ENCODE measurements around the gene STX11.

STX11 gene

GRCh38 chr6:144214622-144215401 lies 64.5 kb downstream of the STX11 start:
- no peak for DNase-seq (ENCODE audit: low read depth, low spot score)

DNA sequence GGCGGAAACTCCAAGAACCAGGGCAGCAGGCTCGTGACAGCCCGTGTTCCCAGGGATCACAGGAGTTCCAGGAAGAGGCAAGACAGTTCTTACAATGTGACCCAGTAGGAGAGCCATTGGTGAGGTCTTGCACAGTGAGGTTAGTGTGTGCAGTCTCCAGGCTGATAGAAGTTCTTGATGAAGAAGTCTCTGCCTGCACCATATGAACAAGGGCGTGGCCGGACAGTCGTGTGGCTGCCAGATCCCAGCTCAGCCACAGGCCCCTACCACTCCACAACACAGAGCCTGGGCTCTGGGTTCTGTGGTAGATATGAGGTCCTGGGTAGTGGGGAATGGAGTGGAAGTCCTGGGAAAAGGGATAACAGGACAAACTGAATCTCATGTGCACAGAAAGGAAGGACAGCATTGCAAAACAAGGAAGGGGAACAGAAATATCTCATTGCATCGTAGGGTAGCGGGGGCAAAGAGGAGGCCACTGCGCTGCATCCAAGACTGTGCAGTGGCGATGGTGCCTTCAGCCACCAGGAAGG lies 65.2 kb downstream of the STX11 start:
- no peak for DNase-seq (ENCODE audit: low read depth, low spot score)

DNA sequence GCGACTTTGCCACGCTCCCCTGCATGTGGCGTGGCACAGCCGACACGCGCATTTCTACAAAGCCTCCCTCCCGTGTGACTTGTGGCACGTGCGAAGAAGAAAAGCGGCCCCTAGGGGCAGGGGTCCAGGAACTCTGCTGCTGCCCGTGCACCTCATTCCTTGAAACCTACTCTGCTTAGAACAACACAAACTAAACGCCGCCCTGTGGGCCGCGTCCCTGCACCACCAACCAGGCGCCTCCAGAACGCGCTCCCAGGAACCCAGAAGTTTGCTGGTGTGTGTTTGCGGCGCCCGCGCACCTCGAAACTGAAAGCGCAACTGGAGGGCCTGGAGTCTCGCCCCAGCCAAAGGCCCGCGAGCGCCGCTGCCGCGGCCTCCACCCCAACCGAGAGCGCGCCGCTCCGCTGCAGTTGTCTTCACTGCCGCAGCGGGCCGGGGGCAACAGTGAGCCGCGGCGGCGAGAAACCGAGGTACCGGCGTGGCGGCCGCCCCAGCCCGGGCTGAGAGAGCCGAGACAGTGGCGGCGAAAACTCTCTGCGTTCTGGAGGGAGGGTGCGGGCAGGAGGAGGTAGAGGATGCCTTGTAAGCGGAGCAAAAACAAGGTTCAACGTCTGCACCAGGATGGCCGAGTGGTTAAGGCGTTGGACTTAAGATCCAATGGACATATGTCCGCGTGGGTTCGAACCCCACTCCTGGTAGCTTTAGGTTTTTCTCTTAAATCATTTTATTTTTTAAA lies 65.8 kb downstream of the STX11 start:
- peak; percentile 72 for DNase-seq (ENCODE audit: low read depth, low spot score)

GRCh38 chr6:144216668-144217218 lies 66.4 kb downstream of the STX11 start:
- peak; percentile 26 for DNase-seq (ENCODE audit: low read depth, low spot score)

GRCh38 chr6:144217264-144217663 lies 66.9 kb downstream of the STX11 start:
- DNase-seq (ENCODE audit: low read depth, low spot score), result no peak

DNA sequence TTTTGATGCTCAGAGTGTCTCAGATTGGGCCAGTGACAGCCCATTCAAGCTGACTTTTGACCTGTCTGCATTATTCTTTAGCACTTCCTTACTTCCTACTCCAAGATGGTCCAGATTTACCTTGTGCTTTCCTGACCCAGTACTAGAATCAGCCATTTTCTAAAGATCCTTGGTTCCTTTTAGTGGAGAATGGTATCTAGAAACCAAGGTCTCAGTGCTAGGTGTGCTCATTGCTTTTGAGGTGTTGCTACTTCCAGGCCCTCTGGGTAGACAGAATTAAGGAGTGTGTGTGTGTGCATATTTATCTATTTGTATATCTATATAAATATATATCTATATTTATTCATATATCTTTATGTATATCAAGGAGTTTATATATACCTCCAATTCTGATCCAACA lies 67.5 kb downstream of the STX11 start:
- DNase-seq (ENCODE audit: low read depth, low spot score), result no peak

DNA sequence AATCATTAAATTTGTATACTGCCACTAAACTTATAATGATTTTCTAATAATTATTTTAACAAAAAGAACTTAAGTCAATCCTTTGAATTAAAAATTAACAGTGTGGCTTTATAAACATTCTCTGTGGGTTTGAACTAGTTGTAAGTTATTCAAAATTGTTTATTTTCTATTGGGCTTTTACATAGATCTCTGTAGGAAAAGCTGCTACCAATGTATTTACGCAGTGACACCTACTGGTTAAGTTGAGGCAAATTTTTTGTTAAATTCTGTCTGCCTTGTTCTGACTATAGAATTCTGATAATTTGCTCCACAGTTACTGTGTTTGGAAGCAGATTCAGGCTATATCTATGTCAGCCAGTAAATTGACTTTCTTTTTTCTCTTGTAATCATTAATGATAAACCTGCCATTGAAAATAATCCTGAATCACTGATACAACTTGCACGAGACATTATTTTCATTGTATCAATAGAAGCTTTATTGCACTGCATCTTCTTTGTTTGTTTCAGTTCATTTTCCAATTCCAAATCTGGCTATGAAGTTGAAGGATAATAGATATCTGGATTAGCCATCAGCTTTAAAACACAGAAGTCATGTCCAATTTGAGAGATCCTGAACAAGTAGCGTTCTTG lies 68.9 kb downstream of the STX11 start:
- no peak for DNase-seq (ENCODE audit: low read depth, low spot score)

- no peak for DNase-seq (ENCODE audit: low read depth, low spot score)
Observed at GRCh38 chr6:144220031-144220790, 69.9 kb downstream of the STX11 start.

- no peak for DNase-seq (ENCODE audit: low read depth, low spot score)
Observed at GRCh38 chr6:144223686-144224085, 73.4 kb downstream of the STX11 start.

DNA sequence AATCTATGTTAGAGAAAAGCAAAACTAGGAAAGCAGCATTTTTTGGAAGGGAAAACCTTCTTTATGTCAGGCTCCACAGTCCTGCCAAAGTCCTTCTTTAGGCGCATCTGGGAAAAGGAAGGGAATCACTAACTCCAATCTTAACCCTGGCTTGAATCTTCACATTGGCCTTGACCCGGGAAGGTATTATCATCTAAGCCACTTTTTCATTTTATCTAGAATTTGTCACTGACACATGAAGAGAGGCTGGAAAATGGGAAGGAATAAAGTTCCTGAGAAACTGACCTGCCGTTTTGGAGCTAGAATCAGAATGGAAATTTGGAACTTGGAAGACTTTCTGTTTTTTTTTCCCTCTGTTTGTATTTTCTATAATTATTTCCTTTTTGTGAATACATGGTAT lies 81.4 kb downstream of the STX11 start:
- DNase-seq (ENCODE audit: low read depth, low spot score), result no peak

DNA sequence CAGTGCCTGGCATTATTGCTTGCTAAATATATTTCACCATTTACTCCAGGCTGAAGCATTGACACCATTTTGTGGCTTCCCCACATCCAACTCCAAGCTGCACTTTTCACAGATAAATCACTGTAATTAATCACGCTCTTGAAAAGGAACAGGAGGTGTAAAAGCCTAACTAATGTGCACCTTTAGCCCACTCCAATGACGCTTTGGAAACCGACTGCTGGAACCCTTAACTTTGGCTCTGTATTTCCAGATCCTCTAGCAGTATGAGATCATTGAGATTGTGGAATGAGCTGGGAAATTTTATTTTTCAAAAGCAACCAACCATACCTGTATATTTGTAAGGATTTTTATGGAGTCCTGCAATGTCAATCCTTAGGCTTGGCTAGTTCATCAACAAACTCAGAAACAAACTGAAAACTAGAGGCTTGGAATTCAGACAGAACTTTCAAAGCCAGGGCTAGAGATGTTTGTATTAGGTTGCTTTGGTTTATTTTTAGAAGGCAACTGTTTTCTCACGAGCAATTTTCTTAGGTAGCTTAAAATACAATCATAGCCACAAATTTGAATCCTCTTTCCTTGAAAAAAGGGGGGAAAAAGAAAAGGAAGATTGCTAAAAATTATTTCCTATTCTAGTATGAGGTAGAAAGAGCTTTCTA lies 82.0 kb downstream of the STX11 start:
- DNase-seq (ENCODE audit: low read depth, low spot score), result no peak

GRCh38 chr6:144232832-144233230 lies 82.5 kb downstream of the STX11 start:
- DNase-seq (ENCODE audit: low read depth, low spot score), result no peak

GRCh38 chr6:144234399-144234798 lies 84.1 kb downstream of the STX11 start:
- no peak for DNase-seq (ENCODE audit: low read depth, low spot score)

- no peak for DNase-seq (ENCODE audit: low read depth, low spot score)
Observed at GRCh38 chr6:144234935-144235334, 84.6 kb downstream of the STX11 start.
